GM21381 (cell line): ENCODE results near the gene RNF144B.
"Not testable (repeated sequence)": the region's sequence is repeated elsewhere in the genome, so short reads cannot be mapped to it uniquely, and the experiment has no call there.

Source experiments
- ATAC-seq: cut with Tn5 transposase; IDR thresholded peaks from one replicate; pipeline ENCODE4 v1.9.1; 2021; ENCODE audit warnings: mild to moderate bottlenecking, moderate library complexity; ENCODE audit not compliant: unreplicated experiment

The RNF144B gene

GRCh38 chr6:18433059-18433458 is 45.9 kb downstream of the RNF144B start:
- ATAC-seq: no peak

GRCh38 chr6:18436341-18436740 is 49.2 kb downstream of the RNF144B start:
- ATAC-seq: no peak

GRCh38 chr6:18439581-18439980 is 52.4 kb downstream of the RNF144B start:
- no peak for ATAC-seq

GRCh38 chr6:18441251-18441979 is 54.3 kb downstream of the RNF144B start:
- no peak for ATAC-seq

- no peak for ATAC-seq
Measured at GRCh38 chr6:18444111-18444510, 57.0 kb downstream of the RNF144B start.

GRCh38 chr6:18445228-18445627 is 58.1 kb downstream of the RNF144B start:
- no peak for ATAC-seq

GRCh38 chr6:18446771-18447170 is 59.6 kb downstream of the RNF144B start:
- ATAC-seq: no peak

GRCh38 chr6:18447552-18447951 is 60.4 kb downstream of the RNF144B start:
- no peak for ATAC-seq

- ATAC-seq: no peak
Measured at GRCh38 chr6:18451756-18452155, 64.6 kb downstream of the RNF144B start.

- no peak for ATAC-seq
Measured at GRCh38 chr6:18454446-18454845, 67.3 kb downstream of the RNF144B start.

- no peak for ATAC-seq
Measured at GRCh38 chr6:18457065-18457737, 70.1 kb downstream of the RNF144B start.

- not testable (repeated sequence) for ATAC-seq
Measured at GRCh38 chr6:18458086-18458485, 70.9 kb downstream of the RNF144B start.

GRCh38 chr6:18463429-18463828 is 76.3 kb downstream of the RNF144B start:
- no peak for ATAC-seq

- ATAC-seq: no peak
Measured at GRCh38 chr6:18464176-18464575, 77.0 kb downstream of the RNF144B start.

GRCh38 chr6:18465410-18466154 is 78.4 kb downstream of the RNF144B start:
- ATAC-seq: no peak

- no peak for ATAC-seq
Measured at GRCh38 chr6:18467741-18468502, 80.8 kb downstream of the RNF144B start.

- no peak for ATAC-seq
Measured at GRCh38 chr6:18468503-18468843, 81.3 kb downstream of the RNF144B start.

GRCh38 chr6:18469536-18469935 is 82.4 kb downstream of the RNF144B start:
- no peak for ATAC-seq

- ATAC-seq: no peak
Measured at GRCh38 chr6:18471232-18471964, 84.2 kb downstream of the RNF144B start.

GRCh38 chr6:18472941-18473340 is 85.8 kb downstream of the RNF144B start:
- no peak for ATAC-seq

GRCh38 chr6:18473755-18474154 is 86.6 kb downstream of the RNF144B start:
- ATAC-seq: no peak
